ENCODE results near the gene EFNA4.

The EFNA4 gene

DNA sequence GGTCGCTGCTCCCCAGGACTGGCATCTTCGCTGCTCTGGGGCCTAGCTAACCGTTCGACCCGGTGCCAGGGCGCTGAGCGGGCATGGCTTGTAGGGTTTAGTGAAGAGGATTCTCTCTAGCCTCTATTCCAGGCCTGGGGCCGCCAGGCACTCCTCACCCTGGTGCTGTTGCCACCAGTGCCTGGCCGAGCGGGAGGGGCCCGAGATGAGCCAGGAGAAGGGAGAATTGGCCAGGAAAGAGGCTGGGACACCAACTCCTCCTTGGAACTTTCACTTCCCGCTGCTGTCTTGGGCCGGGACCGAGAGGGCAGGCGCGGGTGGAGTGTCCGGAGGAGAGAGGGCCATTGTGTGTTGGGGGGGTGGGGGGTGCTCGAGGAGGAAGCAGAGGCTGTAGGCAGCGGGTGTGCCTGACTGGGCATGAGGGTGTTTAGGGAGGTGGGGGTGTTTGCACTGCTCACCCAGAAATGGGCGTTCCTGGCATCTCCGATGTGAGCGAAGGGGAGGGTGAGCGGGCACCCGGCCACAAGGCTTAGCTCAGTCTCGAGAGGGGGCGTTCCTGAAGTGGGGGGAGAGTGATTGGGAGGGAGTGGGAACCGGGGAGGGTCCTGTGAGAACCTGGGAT lies 11.7 kb upstream of the EFNA4 start:
- peak in 1 of 2 donors; percentile 25 for DNase-seq (ENCODE audit: low read depth in 2 of 2)

DNA sequence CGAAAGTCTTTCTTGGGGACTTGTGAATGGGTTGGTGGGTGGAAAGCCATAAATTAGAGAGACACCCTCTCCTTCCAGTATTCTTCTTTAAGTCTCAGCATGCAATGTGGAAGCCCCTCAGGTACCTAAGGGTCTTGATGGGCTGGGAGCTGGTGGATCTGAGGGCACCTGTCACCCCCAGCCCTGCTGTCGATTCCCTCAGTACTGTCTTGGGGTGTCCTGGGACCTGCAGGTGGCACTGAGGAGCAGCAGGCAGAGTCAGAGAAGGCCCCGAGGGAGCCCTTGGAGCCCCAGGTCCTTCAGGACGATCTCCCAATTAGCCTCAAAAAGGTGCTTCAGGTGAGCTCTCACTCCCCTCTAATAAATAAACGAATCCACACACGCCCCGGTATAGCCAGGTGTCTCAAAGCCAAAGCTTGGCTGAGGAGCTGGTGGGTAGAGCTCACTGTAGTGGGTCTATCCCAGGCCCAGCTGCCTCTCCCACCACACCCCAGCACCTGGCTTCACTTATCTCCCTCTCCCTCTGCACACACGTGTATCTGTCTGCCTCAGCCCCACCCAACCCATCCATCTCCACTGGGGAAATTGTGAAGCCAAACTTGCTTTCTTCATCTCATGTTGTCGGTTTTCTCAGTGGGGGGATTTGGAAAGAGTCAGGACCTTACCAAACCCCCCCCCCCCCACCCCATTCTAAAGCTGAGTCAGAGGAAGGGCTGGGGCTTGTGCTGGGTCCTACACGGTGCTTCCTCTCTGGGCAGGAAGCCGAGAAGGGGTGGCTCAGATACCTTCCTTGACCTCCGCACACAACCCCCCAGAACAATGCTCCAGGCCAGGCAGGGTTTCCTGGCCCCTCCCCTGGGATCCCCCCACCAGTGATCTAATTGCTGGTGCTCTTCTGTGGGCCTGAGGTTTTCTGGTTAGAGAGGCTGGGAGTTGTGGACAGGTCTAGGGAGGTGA lies 10.8 kb upstream of the EFNA4 start:
- no peak for DNase-seq (ENCODE audit: low read depth in 2 of 2)

DNA sequence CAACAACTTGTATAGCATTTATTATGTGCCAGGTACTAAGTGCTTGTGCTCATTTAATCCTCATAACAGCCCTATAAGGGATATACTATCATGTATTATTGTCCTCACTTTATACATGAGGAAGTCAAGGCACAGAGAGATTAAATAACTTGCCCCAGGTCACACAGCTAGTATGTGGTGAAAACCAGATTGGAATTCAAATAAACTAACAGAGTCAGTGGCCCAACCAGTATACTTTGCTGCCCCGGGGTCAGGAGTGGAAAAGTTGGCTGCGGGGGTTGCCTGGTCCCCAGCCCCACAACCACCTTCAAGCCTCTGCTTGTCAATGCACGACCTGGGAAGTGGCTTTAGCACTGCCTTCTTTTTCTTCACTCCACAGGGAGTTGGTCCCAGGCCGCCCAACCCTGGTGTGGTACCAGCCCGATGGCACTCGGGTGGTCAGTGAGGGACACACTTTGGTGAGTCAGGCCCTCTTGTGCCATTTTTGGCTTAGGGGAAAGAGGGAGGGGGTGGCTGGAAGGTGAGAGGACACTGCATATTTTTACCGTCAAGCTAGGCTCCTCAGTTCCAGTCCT lies 9.9 kb upstream of the EFNA4 start:
- no peak for DNase-seq (ENCODE audit: low read depth in 2 of 2)

DNA sequence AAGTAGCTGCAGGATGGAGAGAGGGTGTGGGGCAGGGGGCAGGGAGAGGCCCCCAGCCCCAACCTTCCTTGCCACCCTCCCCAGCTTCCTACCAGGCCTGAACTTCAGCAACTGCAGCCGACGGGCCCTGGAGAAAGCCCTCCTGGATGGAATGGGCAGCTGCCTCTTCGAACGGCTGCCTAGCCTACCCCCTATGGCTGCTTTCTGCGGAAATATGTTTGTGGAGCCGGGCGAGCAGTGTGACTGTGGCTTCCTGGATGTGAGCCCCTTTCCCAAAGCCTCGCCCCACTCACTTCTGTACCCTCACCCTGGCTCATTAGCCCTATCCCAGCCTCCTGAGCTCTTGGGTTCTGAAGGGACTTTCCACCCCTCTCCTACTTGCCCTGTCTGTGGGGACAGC lies 6.4 kb upstream of the EFNA4 start:
- no peak for DNase-seq (ENCODE audit: low read depth in 2 of 2)

DNA sequence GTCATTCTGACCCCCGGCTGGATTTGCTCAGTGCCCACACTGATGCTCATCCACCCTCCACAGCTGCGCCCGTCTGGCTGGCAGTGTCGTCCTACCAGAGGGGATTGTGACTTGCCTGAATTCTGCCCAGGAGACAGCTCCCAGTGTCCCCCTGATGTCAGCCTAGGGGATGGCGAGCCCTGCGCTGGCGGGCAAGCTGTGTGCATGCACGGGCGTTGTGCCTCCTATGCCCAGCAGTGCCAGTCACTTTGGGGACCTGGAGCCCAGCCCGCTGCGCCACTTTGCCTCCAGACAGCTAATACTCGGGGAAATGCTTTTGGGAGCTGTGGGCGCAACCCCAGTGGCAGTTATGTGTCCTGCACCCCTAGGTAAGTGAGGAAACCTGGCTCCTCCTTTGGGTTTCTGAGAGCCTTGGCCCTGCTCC lies 5.7 kb upstream of the EFNA4 start:
- DNase-seq (ENCODE audit: low read depth in 2 of 2): no peak

DNA sequence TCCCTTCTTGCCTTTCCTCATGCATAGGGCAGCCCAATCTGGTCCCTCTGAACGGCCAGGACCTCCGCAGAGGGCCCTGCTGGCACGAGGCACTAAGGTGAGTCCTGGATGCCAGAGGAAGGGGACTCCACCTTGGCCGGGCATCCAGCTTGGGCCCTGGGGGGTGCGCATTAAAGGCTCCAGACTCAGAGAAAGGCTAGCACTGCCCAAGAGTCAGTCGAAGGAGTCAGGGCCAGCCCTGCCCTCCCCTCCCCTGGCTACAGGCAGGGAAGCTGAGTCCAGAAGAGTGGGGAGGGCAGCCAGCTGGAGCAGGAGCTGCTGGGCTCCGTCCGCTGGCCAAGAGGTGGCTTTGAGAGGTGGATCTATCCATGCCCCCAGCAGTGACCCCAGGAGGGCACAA lies 2.8 kb upstream of the EFNA4 start:
- DNase-seq (ENCODE audit: low read depth in 2 of 2): no peak

DNA sequence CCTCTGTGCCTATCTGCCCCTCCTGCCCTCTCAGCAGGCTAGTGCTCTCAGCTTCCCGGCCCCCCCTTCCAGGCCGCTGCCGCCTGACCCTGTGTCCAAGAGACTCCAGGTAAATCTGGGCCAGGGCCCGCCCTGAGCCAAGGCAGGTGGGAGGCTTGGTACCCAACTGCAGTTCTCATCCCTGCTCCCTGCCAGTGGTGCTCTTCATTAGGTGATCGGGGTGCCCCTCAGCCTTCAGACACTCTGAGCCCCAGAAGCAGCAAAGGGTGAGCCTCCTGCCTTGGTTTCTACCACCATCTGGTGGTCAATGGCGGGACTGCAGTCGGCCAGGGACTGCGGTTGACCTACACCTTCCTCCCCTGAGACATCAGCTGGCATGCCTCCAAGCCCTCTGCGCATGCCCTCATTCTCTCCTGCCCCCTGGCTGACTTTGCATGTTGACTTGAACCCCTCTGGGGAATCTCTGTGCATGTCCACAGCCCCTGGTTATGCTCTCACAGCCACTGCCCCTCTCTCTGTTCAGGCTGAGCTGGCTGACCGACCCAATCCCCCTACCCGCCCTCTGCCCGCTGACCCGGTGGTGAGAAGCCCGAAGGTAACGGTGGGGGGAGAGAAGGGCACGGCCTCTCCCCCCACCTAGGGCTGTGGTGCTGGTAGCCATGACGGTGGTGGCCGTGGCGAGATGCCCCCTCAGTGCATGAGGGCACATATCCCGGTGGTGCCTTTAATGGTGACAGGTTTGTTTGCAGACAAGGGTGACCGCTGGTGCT lies 2.0 kb upstream of the EFNA4 start:
- DNase-seq (ENCODE audit: low read depth in 2 of 2): peak; percentile 92 to 96

DNA sequence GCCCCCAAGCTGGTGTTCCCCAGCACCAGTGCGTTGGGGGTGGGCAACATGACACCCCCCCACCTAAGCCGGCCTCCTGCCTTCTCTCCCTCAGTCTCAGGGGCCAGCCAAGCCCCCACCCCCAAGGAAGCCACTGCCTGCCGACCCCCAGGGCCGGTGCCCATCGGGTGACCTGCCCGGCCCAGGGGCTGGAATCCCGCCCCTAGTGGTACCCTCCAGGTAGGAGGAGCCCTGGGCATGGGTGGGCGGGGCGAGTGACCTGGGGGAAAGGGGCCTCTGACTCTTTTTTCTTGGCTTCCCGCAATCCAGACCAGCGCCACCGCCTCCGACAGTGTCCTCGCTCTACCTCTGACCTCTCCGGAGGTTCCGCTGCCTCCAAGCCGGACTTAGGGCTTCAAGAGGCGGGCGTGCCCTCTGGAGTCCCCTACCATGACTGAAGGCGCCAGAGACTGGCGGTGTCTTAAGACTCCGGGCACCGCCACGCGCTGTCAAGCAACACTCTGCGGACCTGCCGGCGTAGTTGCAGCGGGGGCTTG lies 1.3 kb upstream of the EFNA4 start:
- DNase-seq (ENCODE audit: low read depth in 2 of 2): no peak

DNA sequence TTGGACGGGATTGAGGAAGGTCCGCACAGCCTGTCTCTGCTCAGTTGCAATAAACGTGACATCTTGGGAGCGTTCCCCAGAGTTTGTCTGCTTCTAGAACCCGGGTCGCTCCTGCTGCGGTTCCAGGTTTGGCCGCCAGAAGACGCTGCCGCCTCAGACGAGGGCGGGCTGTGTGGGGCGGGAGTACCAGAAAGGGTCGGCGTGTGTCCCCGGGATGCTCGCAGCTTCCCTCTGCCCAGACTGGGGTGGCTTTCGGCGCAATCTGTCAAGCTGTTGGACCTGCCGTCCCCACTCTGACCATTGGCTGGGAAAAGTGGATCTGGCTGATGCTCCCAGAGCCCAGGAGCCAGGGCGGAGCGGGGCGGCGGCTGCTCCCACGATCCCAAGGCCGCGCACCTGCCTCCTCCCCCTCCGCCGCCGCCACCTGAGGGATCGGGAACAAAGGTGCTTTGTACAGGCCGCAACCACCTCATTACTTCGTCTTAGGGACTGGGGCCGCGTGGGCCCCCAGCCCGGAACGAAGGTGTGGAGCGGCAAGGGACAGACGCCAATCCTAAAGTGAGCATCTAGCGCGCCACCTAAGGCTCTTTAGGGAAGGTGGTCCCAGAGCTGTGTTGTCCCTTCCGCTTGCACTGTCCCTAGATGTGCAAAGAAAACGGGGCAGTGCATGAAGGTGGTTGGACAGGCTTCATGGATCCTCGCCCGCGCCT lies 683 bp upstream of the EFNA4 start:
- DNase-seq (ENCODE audit: low read depth in 2 of 2): peak; percentile 69 to 80

DNA sequence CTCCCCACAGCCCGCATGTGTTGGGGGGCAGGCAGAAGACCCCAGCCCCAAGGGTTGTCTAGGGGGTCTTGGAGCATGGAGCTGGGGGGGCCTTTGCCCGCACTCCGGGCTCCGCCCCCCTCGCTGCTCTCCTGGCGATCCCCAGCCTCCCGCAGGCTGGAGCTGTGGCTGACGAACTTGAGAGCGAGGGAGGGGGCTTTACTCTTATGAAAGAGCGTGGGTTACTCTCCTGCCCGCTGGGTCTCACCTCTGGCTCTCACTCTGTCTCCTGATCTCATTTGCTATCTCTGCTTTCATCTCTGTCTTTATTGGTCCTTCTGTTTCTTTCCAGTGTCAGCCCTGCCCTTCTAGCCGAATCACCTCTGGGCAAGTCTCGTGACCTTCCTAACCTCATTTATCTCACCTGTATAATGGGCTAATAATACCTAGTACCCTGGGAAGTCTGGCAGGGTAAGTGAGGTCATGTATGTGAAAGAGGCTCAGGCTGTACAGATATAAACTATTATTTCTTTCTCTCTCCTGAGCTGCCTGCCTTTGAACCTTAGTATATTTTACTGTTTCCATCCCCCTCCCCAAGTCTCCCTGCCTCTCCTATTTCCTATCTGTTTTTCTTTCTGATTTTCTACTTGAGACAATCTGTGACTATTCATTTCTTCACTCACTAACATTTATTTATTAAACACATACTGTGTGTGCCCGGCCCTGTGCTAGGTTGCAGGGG lies 731 bp downstream of the EFNA4 start:
- no peak for DNase-seq (ENCODE audit: low read depth in 2 of 2)

DNA sequence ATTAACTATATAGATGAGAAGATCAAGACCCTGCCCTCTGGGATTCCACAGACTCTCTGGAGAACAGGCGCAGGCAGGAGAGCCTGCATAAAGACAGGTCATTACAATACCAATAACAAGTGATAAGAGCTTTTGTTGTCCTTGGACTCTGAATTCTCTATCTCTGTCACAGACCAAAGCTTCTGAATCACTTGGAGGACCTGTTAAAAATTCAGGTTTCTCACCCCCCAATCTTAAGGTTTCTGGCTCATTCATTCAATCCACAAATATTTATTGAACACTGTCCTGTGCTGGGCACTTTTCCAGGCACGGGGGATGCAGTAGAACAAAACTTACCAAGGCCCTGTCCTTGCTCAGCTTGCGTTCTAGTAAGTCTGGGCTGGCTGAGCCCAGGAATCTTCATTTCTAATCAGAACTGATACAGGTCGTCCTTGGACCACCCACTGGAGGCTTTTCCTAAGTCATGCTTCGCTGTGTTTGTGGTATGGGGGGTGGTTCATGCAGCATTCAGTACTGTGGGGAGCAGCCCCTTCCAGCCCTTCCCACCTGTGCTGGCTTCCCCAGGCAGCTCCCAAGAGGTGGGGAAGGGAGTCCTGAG lies 1.4 kb downstream of the EFNA4 start:
- DNase-seq (ENCODE audit: low read depth in 2 of 2): no peak

DNA sequence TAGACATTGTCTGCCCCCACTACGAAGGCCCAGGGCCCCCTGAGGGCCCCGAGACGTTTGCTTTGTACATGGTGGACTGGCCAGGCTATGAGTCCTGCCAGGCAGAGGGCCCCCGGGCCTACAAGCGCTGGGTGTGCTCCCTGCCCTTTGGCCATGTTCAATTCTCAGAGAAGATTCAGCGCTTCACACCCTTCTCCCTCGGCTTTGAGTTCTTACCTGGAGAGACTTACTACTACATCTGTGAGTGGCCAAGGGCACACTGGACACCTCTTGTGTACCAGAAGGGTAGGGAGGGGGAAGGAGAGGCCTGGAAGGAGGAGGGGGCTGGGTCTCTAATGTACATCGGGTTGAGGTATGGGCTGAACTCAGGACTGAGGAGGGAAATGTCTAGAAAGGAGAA lies 3.2 kb downstream of the EFNA4 start:
- no peak for DNase-seq (ENCODE audit: low read depth in 2 of 2)

DNA sequence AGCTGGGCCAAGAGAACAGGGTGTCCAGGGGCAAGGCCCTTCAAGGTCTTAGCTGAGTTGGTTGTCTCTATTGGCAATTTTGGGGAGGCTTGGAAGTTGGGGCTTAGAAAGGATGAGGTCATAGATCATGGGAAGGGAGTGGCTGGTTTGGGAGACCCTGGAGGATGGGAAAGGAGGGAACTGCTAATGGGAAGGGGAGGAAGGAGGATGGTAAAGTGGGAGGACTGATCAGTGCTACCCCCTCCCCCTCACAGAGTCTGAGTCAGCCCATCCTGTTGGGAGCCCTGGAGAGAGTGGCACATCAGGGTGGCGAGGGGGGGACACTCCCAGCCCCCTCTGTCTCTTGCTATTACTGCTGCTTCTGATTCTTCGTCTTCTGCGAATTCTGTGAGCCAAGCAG lies 5.1 kb downstream of the EFNA4 start:
- DNase-seq (ENCODE audit: low read depth in 2 of 2): no peak

DNA sequence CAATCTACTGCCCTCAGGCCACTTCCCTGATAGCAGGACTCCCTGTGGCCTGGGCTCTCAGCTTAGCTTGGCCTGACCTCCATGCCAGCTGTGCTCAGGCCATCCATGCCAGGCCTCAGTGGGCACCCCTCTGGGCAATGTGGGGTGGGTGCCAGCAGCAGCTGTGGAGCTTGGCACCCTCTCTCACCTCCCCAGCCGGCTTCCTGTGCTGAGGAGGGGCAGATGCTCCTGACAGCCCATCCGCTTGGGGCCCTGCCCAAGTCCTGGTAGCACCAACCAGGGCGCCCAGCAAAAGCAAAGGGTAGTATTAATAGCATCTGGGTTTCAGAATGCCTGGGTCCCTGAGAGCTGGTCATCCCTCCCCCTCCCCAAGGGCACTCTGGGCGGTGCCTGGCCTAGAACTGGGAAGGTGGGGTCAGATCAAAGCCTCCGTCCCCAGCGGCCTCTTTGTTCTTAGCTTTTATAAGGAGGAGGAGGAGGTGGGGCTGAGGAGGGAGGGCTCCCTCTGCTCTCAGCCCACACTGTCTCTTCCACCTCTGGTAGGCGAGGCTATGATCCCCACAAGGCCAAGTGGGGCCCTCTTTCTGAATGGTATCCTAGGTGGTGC lies 6.1 kb downstream of the EFNA4 start:
- no peak for DNase-seq (ENCODE audit: low read depth in 2 of 2)

DNA sequence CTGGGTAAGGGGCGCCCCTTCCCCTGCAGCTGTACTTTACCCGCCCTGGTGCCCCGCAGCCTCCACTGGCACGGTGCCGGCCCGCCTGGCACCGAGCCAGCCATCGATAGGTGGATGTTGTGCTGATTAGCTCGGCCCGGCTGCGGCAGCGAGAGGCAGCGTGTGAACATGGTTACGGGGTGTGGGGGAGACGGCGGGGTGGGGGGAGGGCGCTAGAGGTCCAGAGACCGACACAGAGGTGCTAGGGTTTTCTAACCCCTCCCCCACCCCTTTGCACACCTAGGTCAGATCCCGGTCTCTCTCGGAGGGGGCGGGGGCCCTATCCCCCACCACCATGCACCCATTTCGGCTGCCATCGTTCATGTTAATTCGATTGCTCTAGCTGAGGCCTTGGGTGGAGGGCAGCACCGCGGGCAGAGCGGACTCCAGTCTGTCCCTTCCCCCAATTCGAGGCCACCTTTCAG lies 6.7 kb downstream of the EFNA4 start:
- no peak for DNase-seq (ENCODE audit: low read depth in 2 of 2)

DNA sequence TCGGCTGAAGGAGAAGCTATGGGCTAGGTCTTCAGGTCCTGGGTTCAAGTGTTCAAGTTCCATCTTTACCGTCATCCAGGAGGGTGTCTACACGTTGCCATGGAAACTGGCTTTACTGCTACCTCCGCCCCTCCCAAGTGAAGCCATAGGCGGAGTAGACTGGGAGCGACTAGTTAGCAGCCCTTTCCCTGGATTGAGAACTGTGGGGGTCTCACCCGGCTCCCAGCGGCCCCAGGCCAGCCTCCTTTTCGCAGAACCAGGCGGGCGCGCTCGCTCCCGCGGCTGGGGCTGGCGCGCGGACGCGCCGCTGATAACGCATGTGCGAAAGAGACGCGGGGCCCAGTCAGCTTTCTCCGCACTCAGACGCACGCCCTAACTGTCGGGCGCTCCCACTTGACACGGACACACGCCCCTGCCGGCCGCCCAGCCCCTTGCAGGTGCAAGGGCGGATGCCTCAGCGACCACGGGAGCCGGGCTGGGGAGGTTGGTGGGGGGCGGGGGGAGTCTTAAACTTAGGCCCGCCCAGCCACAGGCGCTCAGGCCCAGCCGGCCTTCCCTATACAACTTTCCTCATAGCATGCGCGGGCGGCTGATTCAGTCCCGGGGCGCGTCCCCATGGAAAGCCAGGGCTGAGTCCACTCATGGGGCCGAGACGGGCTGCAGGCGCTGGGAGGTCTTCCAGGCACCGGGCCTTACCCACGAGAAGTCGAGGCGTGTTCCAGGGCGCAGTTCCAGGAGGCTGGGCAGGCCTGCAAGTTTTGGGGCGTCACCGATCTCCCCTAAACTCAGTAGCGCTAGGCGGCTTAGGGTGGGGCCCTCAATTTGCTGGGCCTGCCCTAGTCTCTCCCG lies 7.4 kb downstream of the EFNA4 start:
- peak; percentile 62 to 71 for DNase-seq (ENCODE audit: low read depth in 2 of 2)

DNA sequence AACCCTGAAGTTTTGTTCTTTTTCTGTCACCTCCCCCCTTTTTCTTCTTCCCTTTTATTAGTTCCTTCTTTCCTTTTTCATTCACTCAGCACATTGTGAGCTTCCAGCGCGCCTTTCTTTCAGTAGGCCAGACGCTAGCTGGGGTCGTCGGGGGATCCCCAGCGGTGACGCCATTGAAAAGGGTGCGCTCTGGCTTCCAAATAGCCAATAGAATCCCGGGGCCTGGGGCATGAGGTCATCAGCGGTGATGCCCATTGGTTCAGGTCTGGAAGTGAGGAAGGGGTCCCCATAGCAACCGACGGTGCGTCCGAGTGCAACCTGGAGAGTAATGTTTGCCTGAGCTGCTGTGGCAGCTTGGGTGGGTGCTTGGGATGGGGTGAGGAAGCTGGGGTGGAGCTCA lies 8.2 kb downstream of the EFNA4 start:
- DNase-seq (ENCODE audit: low read depth in 2 of 2): no peak

DNA sequence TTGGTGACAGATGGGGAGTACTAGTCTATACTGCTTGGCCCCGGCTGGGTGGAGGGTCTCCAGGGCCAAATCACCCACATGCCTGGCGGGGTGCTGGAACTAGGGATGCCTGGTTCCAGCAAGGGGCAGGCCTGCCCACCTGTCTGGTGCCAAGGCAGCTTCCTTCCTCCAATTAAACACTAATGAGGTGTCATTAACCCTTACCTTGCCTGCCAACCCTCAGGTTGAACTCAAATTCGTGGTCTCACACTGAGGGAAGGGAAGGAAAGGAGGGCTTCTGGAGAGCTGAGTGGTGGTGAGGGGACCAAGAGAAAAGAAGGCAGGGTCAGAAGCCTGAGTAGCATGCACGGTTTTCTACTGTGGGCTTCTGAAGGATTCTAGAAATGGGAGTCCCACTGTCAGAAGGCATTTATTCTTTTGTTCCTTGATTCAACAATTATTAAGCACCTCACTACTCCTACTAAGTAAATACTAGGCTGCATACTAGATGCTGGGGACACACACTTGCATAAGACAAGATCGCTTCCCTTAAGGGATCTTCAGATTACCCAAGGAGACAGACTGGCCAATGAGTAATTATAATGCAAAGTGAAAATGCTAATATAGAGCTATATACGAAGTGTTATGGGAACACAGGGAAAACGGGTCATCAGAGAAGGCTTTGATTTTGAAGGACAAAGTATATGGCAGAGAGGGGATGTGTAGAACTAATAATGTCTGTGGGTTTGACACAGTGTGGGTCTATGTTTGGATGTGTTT lies 9.2 kb downstream of the EFNA4 start:
- DNase-seq (ENCODE audit: low read depth in 2 of 2): no peak

Data from stimulated activated CD8-positive, alpha-beta memory T cell treated with anti-CD3 and anti-CD28 coated beads, Interleukin-2, amount 100 ng/mL, for 48 hours (primary cell).